Fibroblast of lung (primary cell): Measurements from ENCODE around the gene KPNB1. TPM values are rescaled to one million over a fixed set of nuclear protein-coding genes. Genes with fewer than 3 reads are reported as not detected.

Source experiments
- DNase-seq, 2 donors: peaks; one replicate each; pipeline versions ENCODE4 v3.0.0 to v3.0.0-alpha.2; 2010; ENCODE audit warnings: low read depth in 2 of 2
- H2AFZ ChIP-seq: 2 replicates; pipeline ENCODE4 v1.5.1; 2012; ENCODE audit warnings: low read length, control low read depth, inconsistent platforms
- H3K27ac ChIP-seq: 2 replicates; pipeline ENCODE4 v1.5.1; 2011; ENCODE audit warnings: low read length, control low read depth; ENCODE audit not compliant: insufficient read depth
- H3K27me3 ChIP-seq: 2 replicates; pipeline ENCODE4 v1.5.1; 2011; ENCODE audit warnings: mild to moderate bottlenecking, low read length; ENCODE audit not compliant: control insufficient read depth, insufficient read depth
- H3K36me3 ChIP-seq: 2 replicates; pipeline ENCODE4 v1.5.1; 2011; ENCODE audit warnings: low read length; ENCODE audit not compliant: control insufficient read depth, insufficient read depth
- H3K4me1 ChIP-seq: 2 replicates; pipeline ENCODE4 v1.5.1; 2011; ENCODE audit warnings: low read length; ENCODE audit not compliant: control insufficient read depth, insufficient read depth; ENCODE audit errors: extremely low read depth
- H3K4me2 ChIP-seq: 2 replicates; pipeline ENCODE4 v1.5.1; 2011; ENCODE audit warnings: low read length, control low read depth; ENCODE audit not compliant: insufficient read depth; ENCODE audit errors: extremely low read depth
- H3K4me3 ChIP-seq, 4 experiments: fragments of 200-600 bp in 1 of 4; sonication (generic) in 1 of 4; replicated peaks in 1 of 4; 2 replicates each; pipeline ENCODE4 v1.5.1; 2011 to 2016; ENCODE audit warnings: low read length in 4 of 4, low read depth in 3 of 4, mild to moderate bottlenecking in 3 of 4, control low read depth in 2 of 4, inconsistent platforms in 1 of 4, mixed read lengths in 1 of 4; ENCODE audit not compliant: insufficient read depth in 1 of 4; ENCODE audit errors: control extremely low read depth in 1 of 4
- H3K79me2 ChIP-seq: 2 replicates; pipeline ENCODE4 v1.5.1; 2012; ENCODE audit warnings: mild to moderate bottlenecking, low read length, inconsistent platforms; ENCODE audit not compliant: control insufficient read depth, insufficient read depth
- H3K9ac ChIP-seq: 2 replicates; pipeline ENCODE4 v1.5.1; 2011; ENCODE audit warnings: mild to moderate bottlenecking, low read length, control low read depth; ENCODE audit not compliant: insufficient read depth
- H3K9me3 ChIP-seq: 2 replicates; pipeline ENCODE4 v1.5.1; 2012; ENCODE audit warnings: low read depth, low read length; ENCODE audit not compliant: control insufficient read depth, insufficient read depth
- H4K20me1 ChIP-seq: 2 replicates; pipeline ENCODE4 v1.5.1; 2011; ENCODE audit warnings: low read length; ENCODE audit not compliant: control insufficient read depth, insufficient read depth; ENCODE audit errors: extremely low read depth
- EZH2 ChIP-seq: IDR thresholded peaks from 2 replicates; pipeline ENCODE4 v1.5.1; 2012; ENCODE audit warnings: low read length, control low read depth, mild to moderate bottlenecking; ENCODE audit errors: missing control alignments
- polyA plus RNA-seq, 2 donors: library from polyadenylated mRNA; depleted of rRNA in 1 of 2; stranded (reverse) in 1 of 2; unstranded in 1 of 2; fragments of >200 nt; gene quantifications; 2 replicates each; pipeline ENCODE4 v1.2.1, GENCODE V29; 2011 to 2012; ENCODE audit warnings: missing spikeins in 1 of 2
- total RNA-seq: library from RNA; depleted of rRNA; stranded (reverse); fragments of >200 nt; gene quantifications from 2 replicates; pipeline ENCODE4 v1.2.1, GENCODE V29; 2014
- TF ChIP-seq, protein P1 (sequence below), 2 donors: IDR thresholded peaks in 1 of 2; conservative IDR thresholded peaks in 1 of 2; 1 replicate in 1 of 2; 2 replicates in 1 of 2; pipeline ENCODE4 v1.5.1; 2011 to 2012; ENCODE audit warnings: low read length in 2 of 2, control low read depth in 1 of 2, inconsistent platforms in 1 of 2, low read depth in 1 of 2, mild to moderate bottlenecking in 1 of 2

KPNB1 gene
- total and polyA plus RNA-seq, 2 donors (not counting 1 experiment from before 2014, with no cell fraction given) = 253 to 267 TPM

DNA sequence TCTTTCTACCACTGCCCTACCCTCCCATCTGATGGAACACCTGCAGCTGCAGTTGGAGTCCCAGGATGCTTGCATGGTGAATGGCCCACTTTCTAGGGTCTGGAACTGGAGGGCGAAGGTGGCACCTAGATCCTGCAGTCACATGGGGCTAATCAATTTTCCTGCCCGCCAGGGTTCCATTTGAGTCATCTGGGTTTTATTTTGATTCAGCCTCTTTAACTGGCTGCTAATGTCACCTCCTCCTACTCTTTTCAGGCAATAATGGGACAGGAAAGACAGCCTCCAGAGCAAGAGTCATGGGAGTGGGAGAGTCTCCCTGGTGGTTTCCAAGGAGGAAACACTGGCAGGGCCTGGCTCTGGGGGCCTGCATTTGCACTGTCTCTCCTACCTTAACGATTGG is 40.4 kb downstream of the KPNB1 start:
- TF ChIP-seq EZH2 = no peak
- TF ChIP-seq, protein P1, sequence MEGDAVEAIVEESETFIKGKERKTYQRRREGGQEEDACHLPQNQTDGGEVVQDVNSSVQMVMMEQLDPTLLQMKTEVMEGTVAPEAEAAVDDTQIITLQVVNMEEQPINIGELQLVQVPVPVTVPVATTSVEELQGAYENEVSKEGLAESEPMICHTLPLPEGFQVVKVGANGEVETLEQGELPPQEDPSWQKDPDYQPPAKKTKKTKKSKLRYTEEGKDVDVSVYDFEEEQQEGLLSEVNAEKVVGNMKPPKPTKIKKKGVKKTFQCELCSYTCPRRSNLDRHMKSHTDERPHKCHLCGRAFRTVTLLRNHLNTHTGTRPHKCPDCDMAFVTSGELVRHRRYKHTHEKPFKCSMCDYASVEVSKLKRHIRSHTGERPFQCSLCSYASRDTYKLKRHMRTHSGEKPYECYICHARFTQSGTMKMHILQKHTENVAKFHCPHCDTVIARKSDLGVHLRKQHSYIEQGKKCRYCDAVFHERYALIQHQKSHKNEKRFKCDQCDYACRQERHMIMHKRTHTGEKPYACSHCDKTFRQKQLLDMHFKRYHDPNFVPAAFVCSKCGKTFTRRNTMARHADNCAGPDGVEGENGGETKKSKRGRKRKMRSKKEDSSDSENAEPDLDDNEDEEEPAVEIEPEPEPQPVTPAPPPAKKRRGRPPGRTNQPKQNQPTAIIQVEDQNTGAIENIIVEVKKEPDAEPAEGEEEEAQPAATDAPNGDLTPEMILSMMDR (conservative IDR thresholded peaks at IDR 0.05 in 1 of 2, IDR thresholded peaks at IDR 0.05 in 1 of 2; ENCODE audit: low read depth in 1 of 2, low read length in 2 of 2) = no peak
- H3K9ac ChIP-seq = no peak overlapping the region
- H3K4me1 ChIP-seq = peaks cover 21% of the 10 kb centered on the region
- H3K36me3 ChIP-seq = no peaks in the 10 kb centered on the region
- no peak for DNase-seq
- H4K20me1 ChIP-seq = no peaks in the 10 kb centered on the region
- H3K27me3 ChIP-seq = peaks cover 7% of the 10 kb centered on the region
- H3K4me3 ChIP-seq = no peak overlapping the region
- H3K9me3 ChIP-seq = no peaks in the 10 kb centered on the region
- no peak overlapping the region for H2AFZ ChIP-seq
- H3K4me2 ChIP-seq = no peak overlapping the region
- H3K27ac ChIP-seq = no peak overlapping the region
- H3K79me2 ChIP-seq = no peaks in the 10 kb centered on the region

DNA sequence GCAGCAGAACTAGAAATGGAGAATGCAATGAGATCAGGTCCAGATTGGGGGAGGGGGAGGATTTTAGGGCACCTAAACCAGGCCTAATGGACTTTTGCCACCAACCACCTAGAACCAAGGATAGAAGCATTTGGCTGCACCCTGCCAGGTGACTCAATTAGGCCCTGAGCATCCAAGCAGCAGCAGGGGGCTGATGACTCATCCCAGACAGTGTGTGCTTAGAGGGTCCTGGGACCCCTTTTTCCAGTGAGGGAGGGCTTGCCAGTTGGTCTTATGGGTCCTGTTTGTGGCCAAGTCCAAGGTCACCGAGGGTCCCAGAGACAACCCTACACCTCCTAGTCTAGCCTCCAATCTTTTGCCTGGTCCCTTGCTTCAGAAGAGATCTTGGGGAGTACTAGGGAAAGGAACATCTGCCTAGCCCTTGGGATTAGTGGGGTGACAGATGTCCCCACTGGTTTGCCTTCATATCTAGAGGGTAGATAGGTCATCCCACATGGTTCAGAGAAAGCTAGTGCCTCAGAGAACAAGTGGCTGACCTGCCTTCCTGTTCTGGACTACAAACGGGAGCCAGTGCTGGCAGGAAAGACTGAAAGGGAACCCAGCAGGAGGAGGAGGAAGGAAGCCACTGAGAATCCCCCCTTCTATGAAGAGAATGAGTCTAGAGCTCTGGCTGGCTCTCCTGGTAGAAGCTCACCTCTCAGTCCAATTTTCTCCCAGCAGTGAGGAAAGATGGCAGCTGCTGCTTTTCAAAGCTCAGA is 42.6 kb downstream of the KPNB1 start:
- no peaks in the 10 kb centered on the region for H4K20me1 ChIP-seq
- no peak overlapping the region for H3K4me2 ChIP-seq
- no peak overlapping the region for H3K4me3 ChIP-seq
- no peak for DNase-seq
- peaks cover 7% of the 10 kb centered on the region for H3K27me3 ChIP-seq
- TF ChIP-seq, protein P1 (conservative IDR thresholded peaks at IDR 0.05 in 1 of 2, IDR thresholded peaks at IDR 0.05 in 1 of 2; ENCODE audit: low read depth in 1 of 2, low read length in 2 of 2) = no peak
- TF ChIP-seq EZH2 = no peak
- no peak overlapping the region for H3K27ac ChIP-seq
- H3K36me3 ChIP-seq = no peaks in the 10 kb centered on the region
- H3K9ac ChIP-seq = no peak overlapping the region
- H3K9me3 ChIP-seq = no peaks in the 10 kb centered on the region
- peaks cover 7% of the 10 kb centered on the region for H3K4me1 ChIP-seq
- no peak overlapping the region for H2AFZ ChIP-seq
- H3K79me2 ChIP-seq = no peaks in the 10 kb centered on the region

DNA sequence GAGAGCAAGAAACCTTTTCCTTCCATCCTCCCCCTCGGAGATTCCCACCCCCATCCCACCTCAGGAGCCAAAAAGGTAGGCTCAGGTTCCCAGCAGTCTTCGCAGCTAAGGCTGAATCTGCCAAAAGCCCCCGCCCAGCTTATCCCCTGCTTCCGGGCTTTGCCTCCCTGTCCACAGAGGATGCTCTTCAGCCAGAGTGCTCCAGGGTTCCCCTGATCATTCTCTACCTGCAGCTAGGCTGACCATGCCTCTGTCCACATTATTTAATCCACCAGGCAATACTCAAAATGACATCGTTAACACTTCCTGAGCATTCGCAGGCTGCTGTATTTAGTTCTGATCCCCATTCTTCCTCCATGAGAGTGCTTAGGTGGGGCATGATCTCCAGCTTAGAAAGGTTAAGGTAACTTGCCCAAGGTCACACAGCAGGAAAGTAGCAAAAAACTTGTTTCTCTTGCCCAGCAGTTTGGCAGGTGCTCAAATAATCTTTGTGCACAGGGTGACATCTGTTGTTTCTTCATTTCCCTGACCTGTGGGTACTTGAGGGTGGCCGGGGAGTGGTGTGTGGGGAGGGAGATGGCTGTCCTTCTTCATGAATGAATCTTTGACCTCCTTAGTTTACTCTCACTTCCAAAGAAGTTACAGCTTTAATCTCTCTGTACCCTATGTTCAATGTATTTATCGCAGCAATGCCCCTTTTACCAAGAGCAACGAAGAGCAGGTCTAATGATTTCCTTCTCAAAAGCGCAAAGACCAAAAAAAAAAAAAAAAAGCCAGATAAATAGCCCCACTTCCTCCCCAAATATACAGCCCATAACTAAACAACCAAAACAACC is 43.4 kb downstream of the KPNB1 start:
- H3K27me3 ChIP-seq = peaks cover 7% of the 10 kb centered on the region
- H3K79me2 ChIP-seq = no peaks in the 10 kb centered on the region
- no peak overlapping the region for H2AFZ ChIP-seq
- H3K4me1 ChIP-seq = peaks cover 4% of the 10 kb centered on the region
- no peaks in the 10 kb centered on the region for H4K20me1 ChIP-seq
- H3K9ac ChIP-seq = peak overlapping the region; percentile 42
- TF ChIP-seq EZH2 = no peak
- H3K4me3 ChIP-seq = peak overlapping the region in 3 of 4 experiments; percentile 34 to 75 (median 57)
- peak overlapping the region; percentile 47 for H3K4me2 ChIP-seq
- DNase-seq = no peak
- H3K36me3 ChIP-seq = no peaks in the 10 kb centered on the region
- H3K9me3 ChIP-seq = no peaks in the 10 kb centered on the region
- no peak overlapping the region for H3K27ac ChIP-seq
